ENCODE measurements around the gene ZBED4.
"Not testable (repeated sequence)": the region's sequence is repeated elsewhere in the genome, so short reads cannot be mapped to it uniquely, and the experiment has no call there.

Gene ZBED4, protein sequence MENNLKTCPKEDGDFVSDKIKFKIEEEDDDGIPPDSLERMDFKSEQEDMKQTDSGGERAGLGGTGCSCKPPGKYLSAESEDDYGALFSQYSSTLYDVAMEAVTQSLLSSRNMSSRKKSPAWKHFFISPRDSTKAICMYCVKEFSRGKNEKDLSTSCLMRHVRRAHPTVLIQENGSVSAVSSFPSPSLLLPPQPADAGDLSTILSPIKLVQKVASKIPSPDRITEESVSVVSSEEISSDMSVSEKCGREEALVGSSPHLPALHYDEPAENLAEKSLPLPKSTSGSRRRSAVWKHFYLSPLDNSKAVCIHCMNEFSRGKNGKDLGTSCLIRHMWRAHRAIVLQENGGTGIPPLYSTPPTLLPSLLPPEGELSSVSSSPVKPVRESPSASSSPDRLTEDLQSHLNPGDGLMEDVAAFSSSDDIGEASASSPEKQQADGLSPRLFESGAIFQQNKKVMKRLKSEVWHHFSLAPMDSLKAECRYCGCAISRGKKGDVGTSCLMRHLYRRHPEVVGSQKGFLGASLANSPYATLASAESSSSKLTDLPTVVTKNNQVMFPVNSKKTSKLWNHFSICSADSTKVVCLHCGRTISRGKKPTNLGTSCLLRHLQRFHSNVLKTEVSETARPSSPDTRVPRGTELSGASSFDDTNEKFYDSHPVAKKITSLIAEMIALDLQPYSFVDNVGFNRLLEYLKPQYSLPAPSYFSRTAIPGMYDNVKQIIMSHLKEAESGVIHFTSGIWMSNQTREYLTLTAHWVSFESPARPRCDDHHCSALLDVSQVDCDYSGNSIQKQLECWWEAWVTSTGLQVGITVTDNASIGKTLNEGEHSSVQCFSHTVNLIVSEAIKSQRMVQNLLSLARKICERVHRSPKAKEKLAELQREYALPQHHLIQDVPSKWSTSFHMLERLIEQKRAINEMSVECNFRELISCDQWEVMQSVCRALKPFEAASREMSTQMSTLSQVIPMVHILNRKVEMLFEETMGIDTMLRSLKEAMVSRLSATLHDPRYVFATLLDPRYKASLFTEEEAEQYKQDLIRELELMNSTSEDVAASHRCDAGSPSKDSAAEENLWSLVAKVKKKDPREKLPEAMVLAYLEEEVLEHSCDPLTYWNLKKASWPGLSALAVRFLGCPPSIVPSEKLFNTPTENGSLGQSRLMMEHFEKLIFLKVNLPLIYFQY

GRCh38 chr22:49852898-49853894 is at the start of gene ZBED4:
Gene ZBED4 (plus strand): TSS chr22:49853844. CDS start chr22:49883663, 29,819 bp downstream.
- DNase-seq = peak; percentile 79

GRCh38 chr22:49807129-49807528 is 46.5 kb upstream of the ZBED4 start:
- DNase-seq = no peak

- DNase-seq = no peak
Observed at GRCh38 chr22:49807780-49808708, 45.6 kb upstream of the ZBED4 start.

DNA sequence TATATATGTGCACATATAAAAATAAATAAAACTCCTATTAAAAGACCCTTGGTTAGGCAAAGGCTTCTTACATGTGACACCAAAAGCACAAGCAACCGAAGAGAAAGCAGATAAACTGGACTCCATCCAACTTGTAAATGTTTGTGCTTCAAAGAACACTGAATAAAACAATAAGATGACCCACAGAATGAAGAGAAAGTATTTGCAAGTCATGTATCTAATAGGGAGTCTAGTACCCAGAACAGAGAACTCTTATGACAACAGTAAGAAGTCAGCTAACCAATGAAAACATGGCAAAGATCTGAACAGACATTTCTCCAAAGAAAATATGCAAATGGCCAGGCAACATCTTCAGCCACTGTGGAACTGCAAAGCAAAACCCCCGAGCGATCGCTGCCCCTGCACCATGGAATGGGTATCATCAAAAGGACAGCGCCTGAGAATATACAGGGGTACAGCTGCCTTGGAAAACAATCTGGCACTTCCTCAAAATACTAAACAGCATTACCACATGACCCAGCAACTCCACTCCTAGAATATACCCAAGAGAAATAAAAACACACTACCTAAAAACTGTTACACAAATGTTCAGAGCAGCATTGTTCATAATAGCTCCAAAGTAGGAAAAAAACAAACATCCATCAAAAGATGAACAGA is 43.2 kb upstream of the ZBED4 start:
- DNase-seq = no peak

DNA sequence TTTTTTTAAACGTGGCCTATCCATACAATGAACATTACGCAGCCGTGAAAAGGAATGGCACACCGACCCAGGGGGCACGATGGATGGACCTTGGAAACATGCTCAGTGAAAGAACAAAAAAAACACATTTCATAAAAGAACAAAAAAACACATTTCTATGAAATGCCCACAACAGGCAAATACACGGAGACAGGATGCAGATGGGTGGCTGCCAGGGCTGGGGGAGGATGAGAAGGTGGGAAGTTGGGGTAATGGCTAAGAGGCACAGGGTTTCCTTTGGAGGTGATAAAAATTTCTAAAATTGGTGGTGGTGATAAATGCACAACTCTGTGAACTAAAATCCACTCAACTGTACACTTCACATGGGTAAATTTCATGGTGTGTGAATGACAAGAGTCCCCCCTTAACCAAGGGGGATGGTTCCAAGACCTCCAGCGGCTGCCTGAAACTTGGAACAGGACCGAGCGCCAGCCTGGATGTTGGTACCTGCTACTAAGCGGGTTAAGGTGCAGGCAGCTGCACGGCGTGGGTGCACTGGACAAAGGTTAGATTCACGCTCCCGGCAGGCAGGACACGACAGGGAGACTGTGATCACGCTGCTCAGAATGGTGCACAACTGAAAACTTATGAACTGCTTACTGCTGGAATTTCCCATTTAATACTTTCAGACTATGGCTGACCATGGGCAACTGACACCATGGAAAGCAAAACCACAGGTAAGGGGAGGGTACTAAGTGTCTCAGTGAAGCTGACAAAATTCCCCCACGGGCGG is 42.4 kb upstream of the ZBED4 start:
- no peak for DNase-seq

- no peak for DNase-seq
Observed at GRCh38 chr22:49812838-49813237, 40.8 kb upstream of the ZBED4 start.

- DNase-seq = no peak
Observed at GRCh38 chr22:49814164-49814686, 39.4 kb upstream of the ZBED4 start.

DNA sequence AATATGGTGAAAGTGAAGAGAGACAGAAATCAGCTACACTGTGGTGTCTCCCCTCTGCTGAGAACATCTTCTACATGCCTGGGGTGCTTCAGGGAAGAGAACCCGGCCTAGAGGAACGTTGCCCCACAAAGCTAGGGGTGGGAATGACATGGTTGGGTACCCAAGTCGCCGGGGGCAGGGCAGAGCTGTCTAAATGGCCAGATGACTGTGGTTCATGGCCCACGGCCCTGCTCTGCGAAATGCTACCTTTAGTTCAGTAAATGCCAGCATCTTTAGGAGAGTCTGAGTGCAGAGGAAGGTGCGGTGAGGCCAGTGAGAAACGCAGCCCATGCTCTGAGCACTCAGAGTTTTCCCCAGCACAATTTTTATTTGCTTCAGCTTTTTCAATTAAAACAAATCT is 38.8 kb upstream of the ZBED4 start:
- DNase-seq = no peak

DNA sequence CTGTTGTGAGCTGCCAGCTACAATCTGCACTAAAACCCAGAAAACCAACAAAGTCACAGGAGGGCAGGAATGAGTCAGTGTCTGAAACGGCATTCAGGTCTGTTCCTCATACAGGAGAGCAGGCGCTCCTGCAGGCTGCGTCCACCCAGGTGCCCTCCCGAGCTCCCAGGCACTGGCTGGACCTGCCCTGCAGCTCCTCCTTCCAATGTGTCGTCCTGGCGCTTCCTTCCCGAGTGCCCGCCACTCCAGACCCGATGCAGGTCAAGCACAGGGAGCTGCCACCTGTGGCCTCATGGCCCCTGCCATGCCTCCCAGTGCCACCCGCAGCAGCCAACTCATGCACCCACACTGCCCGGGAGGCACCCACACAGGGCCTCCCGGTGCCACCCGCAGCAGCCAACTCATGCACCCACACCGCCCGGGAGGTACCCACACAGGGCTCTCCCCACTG is 38.0 kb upstream of the ZBED4 start:
- no peak for DNase-seq

- DNase-seq = no peak
Observed at GRCh38 chr22:49817359-49817758, 36.3 kb upstream of the ZBED4 start.

DNA sequence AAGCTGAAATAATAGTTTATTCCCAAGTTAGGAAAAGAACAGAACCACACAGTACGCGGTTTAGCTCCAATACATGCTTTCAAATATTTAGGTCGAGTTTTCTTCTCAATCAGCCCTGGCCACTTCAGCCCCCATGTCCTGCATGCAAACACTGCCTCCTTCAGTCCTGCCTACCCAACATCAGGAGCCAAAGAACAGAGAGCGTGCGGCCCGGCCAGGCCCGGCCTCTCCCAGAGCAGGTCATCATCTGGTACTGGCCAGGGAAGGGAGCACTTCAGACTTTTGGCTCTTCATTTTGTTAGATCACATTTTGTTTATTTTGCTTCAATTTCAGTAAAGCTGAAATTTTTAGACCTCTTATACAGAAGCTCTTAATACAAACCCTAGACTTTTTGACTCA is 32.7 kb upstream of the ZBED4 start:
- DNase-seq = no peak

DNA sequence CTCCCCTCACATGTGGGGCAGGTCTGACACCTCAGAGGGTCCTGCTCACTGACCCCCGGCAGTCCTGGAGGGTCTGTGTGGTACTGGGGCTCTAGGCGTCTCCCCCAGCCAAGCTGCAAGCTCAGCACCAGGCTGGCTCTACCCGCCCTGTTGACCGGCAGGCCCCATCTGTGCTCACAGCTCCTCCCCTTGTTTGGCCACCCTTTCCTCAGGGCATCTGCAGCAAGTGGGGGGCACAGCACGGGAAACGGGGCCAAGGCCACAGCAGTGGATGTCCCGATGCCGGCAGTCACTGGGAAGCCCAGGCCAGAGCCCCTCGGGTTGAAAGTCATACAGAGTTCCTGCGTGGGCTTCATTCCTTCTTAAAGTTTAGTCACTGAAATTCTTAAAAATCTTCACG is 31.9 kb upstream of the ZBED4 start:
- DNase-seq = not testable (repeated sequence)

- DNase-seq = no peak
Observed at GRCh38 chr22:49823289-49824045, 30.2 kb upstream of the ZBED4 start.

DNA sequence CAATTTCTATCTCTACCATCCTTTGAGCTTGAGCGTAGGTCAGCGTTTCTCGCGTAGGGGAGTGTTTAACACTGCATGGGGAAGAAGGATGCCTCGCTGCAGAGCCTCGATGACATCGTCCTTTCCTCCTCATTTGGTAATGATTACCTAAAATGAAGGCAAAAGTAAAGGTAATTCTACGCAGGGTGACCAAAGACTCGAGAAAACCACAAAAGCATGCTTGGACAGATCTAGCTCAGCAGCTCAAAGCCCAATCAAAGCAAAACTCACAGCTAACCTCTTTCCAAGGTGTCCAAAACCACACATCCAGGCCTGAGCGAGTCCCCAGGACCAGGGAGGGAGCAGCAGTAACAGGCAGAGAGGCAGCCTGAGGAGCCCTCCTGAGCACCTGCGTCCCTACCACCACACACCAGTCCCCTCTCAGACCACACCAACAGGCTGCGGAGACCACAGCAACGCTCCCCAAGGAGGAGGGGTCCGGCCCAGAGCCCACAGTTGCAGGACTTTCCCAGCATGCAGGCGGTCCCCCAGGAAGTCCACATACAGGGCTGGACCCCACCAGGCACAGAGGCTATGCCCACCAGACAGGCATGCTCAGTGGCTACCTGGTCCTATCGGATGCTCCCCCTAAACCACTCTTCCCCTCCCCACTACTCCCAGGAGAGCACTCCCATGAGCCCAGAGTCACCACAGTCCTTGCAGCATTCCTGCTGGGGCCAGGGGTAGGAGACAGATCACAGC is 29.3 kb upstream of the ZBED4 start:
- no peak for DNase-seq

- no peak for DNase-seq
Observed at GRCh38 chr22:49824936-49825335, 28.7 kb upstream of the ZBED4 start.

DNA sequence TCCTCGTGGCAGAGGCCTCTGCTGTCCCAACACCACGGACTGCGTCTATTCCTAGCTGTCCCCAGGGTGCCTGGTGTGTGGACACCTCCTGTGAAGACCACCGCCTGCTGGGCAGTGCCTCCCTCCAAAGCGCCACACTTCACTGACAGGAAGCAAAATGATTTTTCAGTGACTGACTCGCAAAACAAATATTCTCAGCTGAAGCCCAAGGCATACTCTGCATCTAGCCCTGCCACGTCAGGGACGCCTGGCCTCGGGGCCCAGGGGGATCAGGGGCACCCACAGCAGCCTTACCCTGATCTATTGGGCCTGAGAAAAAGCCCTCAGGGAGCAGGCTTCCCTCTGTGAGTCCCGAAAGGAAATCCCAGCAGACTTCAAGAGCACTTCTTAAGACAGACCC is 28.2 kb upstream of the ZBED4 start:
- DNase-seq = no peak

DNA sequence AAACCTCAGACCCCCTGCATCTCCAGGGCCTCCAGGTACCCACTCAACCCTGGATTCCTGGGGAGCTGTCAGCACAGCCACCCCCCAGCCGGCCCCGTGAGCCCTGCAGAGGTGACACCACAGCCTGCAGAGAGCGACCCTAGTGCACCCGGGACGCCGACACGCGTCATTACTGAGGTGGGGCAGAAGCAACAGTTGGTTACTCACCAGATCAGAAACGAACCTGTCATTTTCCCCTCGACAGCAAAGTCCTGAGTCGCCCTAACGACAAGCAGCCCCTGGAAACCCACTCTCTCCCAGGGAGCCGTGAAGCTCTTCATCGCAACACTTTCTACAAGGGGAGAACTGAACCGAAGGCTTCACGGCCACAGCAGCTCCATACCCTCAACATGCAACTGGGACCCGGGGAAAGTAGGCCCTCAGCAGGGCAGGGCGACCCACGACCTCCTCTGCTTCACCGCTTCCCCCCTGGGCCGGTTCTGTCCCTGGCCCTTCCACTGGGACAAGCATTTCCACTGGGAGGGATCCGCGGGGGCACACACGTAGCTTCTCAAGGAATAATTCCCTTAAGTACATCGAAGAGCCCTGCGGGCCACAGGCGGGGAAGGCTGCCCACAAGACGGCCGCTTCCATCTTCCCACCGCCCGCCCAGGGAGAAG is 27.6 kb upstream of the ZBED4 start:
- no peak for DNase-seq

Measured in NCI-H510A (cell line).